Pons (tissue), 1 donor: ENCODE results near the gene CASD1.

ENCODE experiments used
- DNase-seq: peaks from one replicate; pipeline ENCODE4 v3.0.0-alpha.2; 2016; ENCODE audit warnings: low spot score

CASD1 gene

DNA sequence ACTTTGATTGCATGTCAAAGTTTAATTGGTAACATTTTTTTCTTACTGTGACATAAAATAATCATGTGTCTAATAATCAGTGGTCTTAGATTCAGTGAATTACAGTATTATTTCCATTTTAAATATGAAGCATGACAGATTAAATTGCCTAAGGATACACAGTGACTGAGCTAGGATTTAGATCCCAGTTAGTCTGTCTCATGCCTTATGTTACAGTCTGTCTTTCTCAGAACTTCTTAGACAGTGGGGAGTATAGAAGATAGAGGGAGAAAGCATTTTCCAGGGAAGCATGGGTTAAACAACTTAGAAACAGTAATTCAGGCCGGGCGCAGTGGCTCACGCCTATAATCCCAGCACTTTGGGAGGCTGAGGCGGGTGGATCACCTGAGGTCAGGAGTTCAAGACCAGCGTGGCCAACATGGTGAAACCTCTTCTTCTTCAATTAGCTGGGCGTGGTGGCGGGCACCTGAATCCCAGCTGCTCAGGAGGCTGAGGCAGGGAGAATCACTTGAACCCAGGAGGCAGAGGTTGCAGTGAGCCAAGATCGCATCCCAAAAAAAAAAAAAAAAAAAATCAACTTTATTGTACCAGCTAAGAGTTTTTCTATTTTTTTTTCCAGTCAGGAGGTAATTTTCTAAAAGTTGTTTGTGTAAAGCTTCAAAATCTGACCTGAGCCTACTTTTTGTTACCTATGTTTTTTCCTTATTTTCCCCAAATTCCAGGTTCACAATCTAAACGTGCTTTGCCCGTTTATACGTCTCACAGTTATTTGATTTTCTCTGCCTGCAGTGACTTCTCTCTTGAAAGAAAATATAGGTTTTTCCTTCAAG lies 3.3 kb downstream of the CASD1 start:
- no peak for DNase-seq

DNA sequence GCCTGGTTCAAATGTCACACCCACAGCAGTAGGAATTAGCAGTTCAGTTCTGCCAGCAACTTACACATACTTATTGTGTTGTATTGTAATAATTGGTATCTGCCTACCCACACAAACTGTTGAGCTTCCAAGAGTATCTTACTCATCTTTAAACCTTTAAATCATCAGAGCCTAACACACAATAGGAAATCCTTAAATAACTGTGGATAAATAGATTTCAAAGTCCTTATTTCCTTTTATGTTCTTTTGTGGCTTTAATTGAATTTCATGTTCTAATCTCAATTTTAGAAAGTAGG lies 3.9 kb downstream of the CASD1 start:
- no peak for DNase-seq

DNA sequence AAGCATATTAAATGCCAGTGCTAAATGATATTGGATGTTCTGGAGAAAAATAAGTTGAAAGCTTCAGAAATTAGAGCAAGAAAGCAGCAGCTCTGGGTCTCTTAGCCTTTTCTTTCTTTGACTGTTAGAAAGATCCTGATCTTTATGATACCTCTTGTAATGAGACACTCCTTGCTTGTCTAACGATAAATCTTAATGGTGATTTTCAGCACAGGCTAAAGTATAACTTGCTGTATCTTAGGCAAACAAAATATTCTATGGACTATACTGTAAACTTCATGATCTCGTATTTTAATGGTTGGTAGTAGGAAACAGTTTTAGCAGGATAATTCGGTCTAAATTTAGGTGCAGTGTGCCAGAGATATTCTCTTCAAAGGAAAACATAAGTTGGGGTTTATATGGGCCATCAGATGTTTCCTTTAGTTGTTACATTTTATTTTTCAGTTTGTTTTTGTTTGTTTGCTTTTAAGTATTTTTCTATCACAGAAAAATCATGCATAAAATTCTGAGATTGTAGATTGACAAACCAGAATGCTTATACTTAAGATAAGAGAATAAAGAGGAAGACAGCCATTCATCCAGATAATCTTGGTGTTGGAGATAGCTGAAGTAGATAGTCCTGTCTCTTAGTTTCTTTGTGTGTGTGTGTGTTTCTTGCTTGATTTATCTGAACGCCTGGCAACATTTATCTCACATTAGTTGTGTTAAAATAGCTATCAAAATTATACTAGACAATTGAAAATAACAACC lies 4.7 kb downstream of the CASD1 start:
- DNase-seq = no peak

DNA sequence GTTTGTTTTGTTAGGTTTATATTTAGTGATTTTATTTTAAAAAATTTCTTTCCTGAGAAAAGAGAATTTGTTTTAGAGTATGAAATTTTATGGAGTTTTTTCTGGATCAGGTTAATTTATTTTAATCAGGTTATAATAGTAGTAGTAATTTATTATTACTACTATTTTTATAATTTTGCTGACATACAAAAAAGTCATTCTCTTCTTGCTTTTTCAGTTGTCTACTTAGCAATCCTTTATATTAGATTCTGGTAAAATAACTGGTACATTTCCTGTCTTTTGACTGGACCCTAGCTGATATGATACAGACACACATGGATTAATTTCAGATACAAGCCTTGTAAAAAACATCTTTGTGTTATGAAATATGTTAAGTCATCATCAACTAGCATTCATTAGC lies 5.3 kb downstream of the CASD1 start:
- DNase-seq = no peak

DNA sequence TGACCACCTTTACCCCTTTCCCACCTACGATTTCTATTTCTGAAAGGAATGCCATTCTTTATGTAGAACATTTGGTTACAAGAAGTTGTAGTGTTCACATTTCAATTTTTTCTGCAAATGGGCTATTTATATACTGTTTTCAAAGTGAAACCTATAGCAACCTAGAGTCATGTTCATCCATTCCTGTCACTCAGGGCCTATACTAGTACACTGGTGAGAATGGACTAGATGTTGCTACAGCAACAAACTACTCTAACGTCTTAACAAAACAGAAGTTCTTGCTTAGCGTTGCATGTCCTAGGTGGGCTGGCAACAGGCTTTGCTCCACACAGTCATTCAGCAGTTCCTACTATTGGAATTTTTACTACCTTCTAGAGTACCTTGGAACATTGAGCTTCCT lies 16.3 kb downstream of the CASD1 start:
- DNase-seq = no peak

DNA sequence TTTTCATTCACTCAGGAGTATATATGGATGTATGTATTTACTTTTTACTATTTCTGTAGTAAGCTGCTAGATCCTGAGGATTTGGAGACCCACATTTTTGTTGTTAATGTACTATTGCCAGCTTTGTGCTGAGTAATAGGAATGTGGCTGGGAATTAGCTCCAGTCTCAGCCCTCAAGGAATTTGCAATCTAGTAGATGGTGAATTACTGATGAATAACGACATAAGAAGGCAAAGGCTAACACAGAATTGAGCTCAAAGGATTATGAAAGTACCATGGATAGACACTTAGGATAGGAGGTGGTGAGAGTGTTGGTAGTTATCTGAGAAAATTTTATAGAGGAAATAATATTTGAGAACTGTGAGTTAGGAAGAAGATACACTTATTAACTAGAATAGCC lies 19.9 kb downstream of the CASD1 start:
- no peak for DNase-seq

DNA sequence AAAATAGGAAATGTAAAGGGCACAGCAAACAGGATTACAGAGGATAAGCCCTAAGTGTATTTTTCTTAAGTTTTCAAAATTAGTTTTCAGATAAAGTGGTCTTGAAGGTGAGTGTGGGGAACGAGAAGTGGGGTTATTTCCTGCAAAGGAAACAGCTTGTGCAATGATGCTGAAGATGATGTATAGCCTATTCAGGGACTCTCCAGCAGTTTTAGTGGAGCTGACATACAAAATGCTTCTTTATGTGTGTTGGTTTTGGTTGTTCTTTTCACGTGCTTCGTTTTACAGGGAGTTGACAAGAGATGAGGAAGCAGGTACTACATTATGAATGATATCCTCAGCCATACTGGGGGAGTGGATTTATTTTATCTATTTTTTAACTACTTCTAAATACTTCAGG lies 20.5 kb downstream of the CASD1 start:
- no peak for DNase-seq

DNA sequence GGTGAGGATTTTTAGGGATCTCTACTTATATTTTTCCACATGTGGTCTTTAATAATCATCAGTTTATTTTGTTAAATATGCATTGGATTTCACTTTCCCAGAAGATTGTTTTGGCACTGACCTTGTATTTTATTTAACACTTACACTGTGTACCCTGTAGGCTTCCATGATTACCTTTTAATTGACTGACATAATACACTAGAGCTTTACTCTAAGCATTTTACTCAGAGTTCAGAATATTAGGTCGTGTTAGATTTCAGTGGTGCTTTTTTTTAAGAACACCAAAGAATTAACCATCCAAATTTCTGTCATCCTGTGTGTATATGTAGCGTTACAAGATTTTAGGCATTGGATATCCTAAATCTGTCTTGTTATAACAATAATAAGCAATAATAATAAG lies 23.1 kb downstream of the CASD1 start:
- DNase-seq = no peak

DNA sequence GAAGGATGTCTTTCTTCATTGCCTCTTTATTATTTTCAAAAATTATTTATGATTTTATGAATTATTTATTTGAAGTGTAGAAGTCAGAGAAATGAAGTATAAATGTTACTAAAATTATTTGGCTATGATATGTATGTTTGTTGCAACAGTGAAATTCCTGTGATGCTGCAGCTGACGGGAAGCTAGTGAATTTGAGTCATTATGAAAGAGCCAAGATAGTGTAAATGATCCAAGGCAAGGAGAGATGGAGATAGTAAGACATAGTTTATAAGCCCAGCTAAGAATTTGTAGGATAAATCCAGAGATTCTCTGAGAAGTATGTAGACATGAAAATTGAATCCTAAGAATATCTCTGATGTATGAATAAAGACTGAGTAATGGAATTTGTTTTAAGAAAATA lies 30.8 kb downstream of the CASD1 start:
- DNase-seq = no peak

DNA sequence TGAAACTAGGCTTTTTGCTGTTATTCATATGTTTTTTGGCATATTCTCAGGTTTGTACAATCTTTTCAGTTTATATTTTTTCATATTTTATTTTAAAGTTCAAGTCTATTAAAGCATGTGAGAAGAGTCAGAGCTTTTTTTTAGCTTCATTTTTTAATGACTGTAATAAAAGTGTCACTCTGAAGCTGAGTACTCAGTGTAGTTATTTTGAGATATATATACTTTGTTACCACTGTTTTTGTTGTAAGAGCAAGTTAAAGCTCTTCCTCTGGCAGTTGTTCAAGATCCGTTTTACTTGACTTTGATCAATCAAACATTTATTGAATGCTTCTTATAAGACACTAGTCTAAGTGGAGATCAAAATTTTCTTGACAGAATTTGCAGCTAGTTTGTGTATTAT lies 37.5 kb downstream of the CASD1 start:
- no peak for DNase-seq

DNA sequence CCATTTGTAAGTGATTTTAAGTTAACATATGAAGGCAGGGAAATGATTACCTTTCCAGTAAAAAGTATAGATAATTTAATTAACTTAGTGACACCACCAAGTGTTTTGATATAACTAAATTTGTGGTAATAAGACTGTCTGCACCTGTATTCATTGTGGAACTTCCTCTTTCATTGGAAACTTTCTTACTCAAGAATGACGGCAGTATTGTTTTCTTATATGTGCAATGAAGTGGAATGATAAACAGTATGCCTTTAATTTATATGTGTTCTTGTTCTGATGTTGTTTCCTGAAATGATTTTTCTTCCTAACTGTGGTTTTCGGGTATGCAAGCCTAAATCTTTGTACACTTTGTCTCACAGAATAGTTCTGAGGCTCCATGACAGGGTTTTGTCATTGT lies 46.4 kb downstream of the CASD1 start:
- DNase-seq = no peak

DNA sequence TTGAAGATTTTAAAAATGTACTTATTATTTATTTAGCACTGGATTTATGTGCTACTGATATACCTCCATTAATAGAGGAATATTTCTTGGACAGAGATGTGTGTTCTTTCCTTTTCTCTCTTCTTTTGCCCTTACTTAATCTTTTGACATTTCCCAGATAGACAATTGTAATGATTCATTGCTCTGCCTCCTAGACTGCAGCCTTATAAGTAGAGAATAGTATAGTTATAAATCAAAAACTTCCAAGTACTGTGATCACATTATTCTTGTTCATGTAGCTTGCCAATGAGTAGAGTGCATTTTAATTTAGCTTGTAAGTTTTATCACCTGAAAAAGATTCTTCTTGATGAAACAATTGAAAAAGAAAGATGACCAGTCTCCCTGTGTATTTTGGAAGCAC lies 47.6 kb downstream of the CASD1 start:
- no peak for DNase-seq

DNA sequence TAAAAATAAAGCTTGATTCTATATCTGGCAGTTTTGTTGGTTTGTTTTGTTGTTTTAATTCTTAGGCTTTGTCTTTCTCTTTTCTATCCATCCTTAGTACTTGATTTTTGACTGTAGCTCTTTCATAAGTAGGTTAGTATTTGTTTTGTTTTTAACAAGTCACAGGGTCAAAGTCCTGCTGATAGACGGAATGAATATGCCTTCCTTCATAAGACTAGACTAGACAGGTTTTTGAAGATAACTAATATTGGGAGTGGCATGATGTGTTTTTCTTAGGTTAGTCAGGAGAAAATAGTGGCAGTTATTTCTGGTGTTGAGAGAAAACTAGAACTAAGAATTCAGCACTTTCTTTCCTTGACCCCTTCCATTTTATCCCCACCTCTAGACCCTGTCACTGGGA lies 50.4 kb downstream of the CASD1 start:
- no peak for DNase-seq

DNA sequence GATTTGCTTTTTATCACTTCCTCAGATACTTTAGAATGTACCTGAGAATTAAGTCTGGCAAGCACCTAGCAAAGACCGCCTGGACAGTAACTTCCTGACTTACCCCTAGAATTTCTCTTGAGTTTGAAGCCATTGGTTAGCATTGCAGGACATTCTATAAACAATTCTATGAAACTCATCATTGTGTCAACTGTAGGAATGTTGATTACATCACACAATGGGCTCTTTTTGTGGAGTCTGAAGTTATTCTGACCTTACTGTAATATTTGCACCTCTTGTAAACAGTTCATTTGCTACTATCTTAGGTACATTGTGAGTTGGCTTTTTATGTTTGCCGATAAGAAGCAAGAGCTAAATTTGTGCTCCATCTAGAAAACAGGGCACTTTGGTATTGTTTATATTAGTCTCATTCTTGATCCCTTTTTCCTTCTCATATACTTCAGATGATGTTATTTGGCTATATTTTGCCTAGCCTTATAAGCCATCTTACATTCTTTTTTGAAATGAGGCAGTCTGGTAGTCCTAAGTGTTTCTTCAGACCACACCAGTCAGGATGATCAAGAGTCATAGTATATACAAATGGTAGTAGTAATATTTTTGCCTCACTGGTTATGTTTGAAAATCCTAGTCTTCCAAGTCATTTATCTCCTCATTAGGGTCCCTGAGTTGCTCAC lies 52.4 kb downstream of the CASD1 start:
- DNase-seq = no peak

DNA sequence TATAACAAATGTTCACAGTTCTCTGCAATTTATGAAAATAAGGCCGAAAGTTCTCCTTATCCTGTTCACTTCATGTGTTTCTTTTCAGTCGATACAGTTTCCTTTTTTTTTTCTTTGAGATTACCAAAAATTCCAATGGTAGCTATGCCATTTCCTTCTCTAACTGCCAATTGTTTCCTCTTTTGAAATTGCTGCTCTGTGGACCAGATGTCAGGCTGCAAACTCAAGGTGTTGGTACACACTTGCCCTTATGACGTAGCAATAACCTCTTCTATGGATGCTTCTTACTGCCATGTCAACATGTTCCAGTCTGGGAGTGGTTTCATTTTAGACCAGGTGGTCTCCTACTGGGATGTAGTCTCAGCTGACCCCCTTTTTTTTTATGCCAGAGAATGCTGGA lies 52.9 kb downstream of the CASD1 start:
- no peak for DNase-seq

DNA sequence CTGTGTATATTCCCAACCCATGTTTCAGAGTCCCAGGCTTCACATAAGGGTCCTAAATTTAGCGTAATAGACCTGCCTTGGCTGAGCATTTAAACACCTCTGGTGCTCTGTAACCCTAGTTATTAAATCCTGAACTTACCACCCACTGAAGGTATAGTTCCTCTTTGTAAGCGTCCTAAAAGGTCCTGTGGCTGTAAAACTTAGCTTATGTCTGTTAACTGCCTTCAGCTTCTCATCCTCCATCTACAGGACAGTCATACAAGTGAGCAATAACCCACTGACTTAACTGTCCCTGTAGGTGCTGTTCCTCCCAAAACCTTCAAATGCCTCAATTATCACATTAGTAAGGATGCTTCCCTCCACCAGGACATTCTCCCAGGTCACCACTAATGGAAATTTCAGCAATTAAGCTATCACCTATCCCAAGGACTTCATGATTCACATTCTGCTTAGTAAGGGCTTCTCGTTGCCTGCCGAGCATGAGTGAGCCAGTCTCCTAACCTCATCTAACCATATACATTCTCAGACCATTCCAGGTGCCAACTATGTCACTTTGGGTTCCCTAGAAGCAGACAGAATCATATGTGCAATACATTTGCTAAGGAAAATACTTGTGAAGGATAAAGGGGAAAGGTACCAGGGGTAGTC lies 55.8 kb downstream of the CASD1 start:
- no peak for DNase-seq

DNA sequence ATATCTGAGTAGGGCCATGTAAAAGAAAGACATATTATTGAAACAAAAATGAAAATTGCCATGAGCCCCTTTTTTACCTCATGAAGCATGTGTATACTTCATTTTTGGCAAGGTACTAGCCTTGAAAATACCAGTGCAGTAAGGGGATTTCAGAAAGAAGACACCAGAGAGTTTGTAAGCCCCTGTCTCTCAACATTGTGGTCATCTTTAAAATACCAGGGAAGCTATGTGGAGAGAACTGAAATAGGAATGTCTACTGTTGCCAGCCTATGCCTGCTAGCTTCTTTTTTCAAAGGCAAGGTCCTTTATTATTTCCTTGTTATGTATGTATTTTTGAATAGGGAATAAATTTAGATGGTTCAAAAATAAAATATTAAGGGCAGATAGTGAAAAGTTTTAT lies 57.8 kb downstream of the CASD1 start:
- DNase-seq = no peak

DNA sequence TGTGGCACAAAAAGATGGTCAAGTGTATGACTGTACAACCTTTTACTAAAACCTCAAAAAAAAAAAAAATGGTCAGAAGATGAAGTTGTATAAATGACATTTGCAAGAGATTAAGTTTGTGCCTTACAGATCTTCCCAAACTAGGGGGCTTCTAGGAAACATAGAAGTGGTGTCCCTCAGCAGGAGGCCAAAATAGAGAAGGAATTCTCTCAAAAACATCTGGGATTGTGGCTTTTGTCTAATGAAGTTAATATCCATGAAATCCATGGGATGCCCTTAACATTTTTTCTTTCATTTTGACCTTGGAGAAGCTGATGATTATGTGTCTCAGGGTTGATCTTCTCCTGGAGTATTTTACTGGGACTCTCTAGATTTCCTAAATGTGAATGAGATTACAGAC lies 62.2 kb downstream of the CASD1 start:
- DNase-seq = no peak

DNA sequence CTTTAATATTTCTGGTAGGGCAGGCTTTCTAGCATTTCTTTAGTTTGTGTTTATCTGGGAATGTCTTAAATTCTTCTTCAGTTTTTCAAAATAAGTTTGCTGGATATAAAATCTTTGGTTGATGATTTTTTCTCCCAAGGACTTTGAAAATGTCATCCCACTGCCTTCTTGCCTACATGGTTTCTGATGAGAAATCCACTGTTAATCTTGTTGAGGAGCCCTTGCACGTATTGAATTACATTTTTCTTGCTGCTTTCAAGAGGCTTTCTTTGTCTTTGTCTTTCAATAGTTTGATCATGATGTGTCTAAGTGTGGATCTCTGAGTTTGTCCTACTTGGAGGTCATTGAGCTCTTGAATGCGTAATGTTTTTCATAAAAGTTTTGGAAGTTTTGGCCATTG lies 66.0 kb downstream of the CASD1 start:
- DNase-seq = no peak

DNA sequence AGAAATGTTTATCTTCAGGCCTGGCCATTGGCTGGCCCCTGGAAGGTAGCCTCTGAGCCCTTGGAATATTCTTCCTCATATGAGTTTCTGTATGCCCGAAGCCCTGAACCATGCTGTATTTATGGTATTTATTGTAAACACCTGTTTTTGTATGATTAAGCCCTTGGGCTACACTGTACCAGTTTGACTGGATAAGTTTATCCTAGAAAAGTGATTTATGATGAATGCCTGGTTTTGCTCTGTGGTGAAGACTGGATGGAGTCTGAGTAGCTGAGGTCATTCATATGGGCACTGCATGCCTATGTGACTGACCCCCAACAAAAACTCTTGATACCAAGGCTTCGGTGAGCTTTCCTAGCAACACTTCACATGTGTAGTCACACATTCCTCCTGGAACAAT lies 66.7 kb downstream of the CASD1 start:
- DNase-seq = no peak

DNA sequence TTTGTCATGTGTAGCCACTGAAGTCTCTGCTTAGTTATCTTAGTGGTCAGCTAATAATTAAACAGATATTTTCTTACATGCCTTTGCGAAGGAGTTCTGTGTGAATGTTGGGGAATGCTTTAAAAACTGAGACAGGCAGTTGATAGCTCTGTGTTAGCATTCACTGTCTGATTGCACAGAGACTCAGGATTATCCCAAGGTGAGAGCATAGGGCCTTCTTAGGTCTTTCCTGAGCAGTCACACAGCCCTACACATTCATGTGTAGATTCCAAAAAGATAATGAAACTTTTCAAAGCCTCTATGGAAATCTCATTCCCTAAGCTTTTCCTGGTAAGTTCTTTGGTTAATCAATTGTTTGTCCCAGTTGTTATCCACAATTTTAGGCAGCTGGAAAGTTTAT lies 67.7 kb downstream of the CASD1 start:
- no peak for DNase-seq

DNA sequence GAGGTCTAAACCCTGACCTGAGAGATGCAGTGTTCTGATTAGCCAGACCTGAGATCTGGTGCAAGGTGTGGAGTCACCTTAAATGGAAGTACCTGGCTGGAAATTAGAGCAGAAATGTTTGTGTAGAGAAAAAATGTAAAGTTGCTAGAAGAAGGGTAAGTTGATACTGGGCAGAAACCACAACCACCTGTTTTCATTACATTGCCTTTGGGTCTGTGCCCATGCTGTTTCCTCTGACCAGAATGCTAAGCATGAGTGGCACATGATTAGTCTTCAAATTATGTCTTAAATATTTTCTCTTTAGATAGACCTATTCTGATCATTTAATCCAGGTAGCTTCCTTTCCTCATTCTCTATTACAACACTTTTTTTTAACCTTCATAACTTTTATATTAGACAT lies 69.0 kb downstream of the CASD1 start:
- DNase-seq = no peak

DNA sequence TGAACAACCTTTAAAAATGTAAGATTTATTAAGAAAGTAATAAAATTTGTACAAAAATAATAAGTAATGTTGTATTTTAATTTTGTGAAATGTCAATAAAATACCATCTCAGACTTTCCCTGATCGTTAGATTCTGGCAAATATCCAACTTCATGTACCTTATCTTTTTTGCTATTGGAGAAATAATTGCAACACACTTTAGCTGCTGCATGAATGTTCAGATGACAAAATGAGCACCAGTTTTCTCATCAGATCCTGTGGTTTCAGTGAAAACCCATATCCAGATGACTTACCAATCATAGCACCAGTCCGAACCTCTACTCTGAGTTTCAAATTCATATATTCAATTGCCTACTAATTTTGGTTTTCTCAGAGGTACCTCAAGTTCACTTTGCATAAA lies 69.9 kb downstream of the CASD1 start:
- DNase-seq = no peak
